Upper lobe of right lung (tissue), 1 donor: ENCODE measurements around the gene CCDC187. TPM values are rescaled to one million over a fixed set of nuclear protein-coding genes. Genes with fewer than 3 reads are reported as not detected.
"Not testable (repeated sequence)": the region's sequence is repeated elsewhere in the genome, so short reads cannot be mapped to it uniquely, and the experiment has no call there.

ENCODE experiments used
- ATAC-seq: fragments of 200-7000 bp; cut with Tn5 transposase; one replicate; pipeline ENCODE4 v1.9.1; 2020; ENCODE audit warnings: mild to moderate bottlenecking, moderate library complexity
- DNase-seq: peaks from one replicate; pipeline ENCODE4 v3.0.0-alpha.2; 2020
- H3K27ac ChIP-seq: fragments of 200-600 bp; one replicate; pipeline ENCODE4 v1.8.0; 2022
- H3K27me3 ChIP-seq: fragments of 200-600 bp; one replicate; pipeline ENCODE4 v1.8.0; 2022; ENCODE audit warnings: mild to moderate bottlenecking
- H3K36me3 ChIP-seq: fragments of 200-600 bp; one replicate; pipeline ENCODE4 v1.8.0; 2022
- H3K4me1 ChIP-seq: fragments of 200-600 bp; one replicate; pipeline ENCODE4 v1.8.0; 2022
- H3K4me3 ChIP-seq: fragments of 200-600 bp; one replicate; pipeline ENCODE4 v1.8.0; 2022; ENCODE audit warnings: mild to moderate bottlenecking
- H3K9me3 ChIP-seq: fragments of 200-600 bp; one replicate; pipeline ENCODE4 v1.8.0; 2022
- intact Hi-C: fragments of 100-400 bp; cut with DNase I; formaldehyde crosslinking; loops from one replicate; pipeline ENCODE4 v1.11.0; 2022
- total RNA-seq: library from RNA; stranded (reverse); fragmentation: NEBNext Ultra II Directional; extraction: Animal tissue kit (Norgen Biotek cat#: 25700); gene quantifications from one replicate; pipeline ENCODE4 v1.2.1, GENCODE V29; 2021
- TF ChIP-seq, protein P1 (sequence below): fragments of 200-600 bp; IDR thresholded peaks from one replicate; pipeline ENCODE4 v1.8.0; 2022; ENCODE audit warnings: antibody characterized with exemption
- donor health status: DM: no; HTN: yes; CAD: no; lungs with severe emphysema.

The CCDC187 gene
- total RNA-seq, 1 donor from 2014 or later = 0.09 TPM

DNA sequence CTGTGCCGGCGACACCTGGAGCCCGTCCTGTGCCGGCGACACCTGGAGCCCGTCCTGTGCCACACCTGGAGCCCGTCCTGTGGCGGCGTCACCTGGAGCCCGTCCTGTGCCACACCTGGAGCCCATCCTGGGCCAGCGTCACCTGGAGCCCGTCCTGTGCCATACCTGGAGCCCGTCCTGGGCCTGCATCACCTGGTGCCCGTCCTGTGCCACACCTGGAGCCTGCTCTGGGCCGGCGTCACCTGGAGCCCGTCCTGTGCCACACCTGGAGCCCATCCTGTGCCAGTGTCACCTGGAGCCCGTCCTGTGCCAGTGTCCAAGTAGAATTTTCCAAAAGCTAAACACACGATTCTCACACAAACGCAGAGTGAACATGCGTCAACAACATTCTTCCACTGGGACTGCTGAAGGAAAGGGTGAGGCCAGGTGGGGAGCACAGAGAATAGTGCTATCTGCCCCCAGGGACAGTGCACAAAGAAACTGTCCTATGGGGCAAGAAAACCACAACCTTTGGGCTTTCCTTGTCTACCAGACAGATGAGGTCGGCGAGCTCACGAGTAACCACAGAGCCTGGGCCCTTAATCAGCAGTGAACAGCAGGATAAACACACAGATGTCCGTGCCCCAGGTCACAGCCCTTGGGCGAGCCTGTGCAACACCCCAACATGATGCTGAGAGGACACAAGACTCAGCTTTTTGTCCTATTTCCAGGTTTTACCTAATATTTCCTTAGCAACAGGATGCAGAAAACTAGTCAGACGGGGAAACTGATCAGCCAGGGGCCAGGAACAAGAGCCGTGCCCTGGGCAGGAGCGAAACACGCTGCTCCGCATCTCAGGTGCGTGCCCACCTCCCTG is 66.2 kb downstream of the CCDC187 start:
- H3K36me3 ChIP-seq = peaks cover 6% of the 10 kb centered on the region
- no peak overlapping the region for H3K27ac ChIP-seq
- peaks cover 5% of the 10 kb centered on the region for H3K4me1 ChIP-seq
- intact Hi-C loops = no loop called here
- H3K4me3 ChIP-seq = no peak overlapping the region
- TF ChIP-seq, protein P1, sequence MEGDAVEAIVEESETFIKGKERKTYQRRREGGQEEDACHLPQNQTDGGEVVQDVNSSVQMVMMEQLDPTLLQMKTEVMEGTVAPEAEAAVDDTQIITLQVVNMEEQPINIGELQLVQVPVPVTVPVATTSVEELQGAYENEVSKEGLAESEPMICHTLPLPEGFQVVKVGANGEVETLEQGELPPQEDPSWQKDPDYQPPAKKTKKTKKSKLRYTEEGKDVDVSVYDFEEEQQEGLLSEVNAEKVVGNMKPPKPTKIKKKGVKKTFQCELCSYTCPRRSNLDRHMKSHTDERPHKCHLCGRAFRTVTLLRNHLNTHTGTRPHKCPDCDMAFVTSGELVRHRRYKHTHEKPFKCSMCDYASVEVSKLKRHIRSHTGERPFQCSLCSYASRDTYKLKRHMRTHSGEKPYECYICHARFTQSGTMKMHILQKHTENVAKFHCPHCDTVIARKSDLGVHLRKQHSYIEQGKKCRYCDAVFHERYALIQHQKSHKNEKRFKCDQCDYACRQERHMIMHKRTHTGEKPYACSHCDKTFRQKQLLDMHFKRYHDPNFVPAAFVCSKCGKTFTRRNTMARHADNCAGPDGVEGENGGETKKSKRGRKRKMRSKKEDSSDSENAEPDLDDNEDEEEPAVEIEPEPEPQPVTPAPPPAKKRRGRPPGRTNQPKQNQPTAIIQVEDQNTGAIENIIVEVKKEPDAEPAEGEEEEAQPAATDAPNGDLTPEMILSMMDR = no peak
- DNase-seq (no peak), ATAC-seq (no peak)
- H3K27me3 ChIP-seq = no peaks in the 10 kb centered on the region
- no peaks in the 10 kb centered on the region for H3K9me3 ChIP-seq

DNA sequence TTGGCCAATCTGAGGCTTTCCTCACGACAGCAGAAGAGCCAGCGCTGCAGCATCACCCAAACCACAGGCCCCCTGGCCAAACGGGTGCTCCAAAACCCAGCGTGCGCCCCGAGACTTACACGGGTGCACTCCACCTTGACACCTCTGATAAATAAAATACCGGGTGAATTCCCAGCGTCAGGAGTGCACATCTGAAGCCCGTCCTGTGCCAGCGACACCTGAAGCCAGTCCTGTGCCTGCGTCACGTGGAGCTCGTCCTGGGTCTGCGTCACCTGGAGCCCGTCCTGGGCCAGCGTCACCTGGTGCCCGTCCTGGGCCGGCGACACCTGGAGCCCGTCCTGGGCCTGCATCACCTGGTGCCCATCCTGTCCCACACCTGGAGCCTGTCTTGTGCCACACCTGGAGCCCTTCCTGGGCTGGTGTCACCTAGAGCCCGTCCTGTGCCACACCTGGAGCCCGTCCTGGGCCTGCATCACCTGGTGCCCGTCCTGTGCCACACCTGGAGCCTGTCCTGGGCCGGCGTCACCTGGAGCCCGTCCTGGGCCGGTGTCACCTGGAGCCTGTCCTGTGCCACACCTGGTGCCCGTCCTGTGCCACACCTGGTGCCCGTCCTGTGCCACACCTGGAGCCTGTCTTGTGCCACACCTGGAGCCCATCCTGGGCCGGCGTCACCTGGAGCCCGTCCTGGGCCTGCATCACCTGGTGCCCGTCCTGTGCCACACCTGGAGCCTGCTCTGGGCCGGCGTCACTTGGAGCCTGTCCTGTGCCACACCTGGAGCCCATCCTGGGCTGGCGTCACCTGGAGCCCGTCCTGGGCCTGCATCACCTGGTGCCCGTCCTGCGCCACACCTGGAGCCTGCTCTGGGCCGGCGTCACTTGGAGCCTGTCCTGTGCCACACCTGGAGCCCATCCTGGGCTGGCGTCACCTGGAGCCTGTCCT is 67.2 kb downstream of the CCDC187 start:
- H3K9me3 ChIP-seq, H3K27me3 ChIP-seq, DNase-seq, H3K36me3 ChIP-seq, H3K4me1 ChIP-seq, intact Hi-C loops, H3K27ac ChIP-seq, H3K4me3 ChIP-seq, ATAC-seq: not testable (repeated sequence)

DNA sequence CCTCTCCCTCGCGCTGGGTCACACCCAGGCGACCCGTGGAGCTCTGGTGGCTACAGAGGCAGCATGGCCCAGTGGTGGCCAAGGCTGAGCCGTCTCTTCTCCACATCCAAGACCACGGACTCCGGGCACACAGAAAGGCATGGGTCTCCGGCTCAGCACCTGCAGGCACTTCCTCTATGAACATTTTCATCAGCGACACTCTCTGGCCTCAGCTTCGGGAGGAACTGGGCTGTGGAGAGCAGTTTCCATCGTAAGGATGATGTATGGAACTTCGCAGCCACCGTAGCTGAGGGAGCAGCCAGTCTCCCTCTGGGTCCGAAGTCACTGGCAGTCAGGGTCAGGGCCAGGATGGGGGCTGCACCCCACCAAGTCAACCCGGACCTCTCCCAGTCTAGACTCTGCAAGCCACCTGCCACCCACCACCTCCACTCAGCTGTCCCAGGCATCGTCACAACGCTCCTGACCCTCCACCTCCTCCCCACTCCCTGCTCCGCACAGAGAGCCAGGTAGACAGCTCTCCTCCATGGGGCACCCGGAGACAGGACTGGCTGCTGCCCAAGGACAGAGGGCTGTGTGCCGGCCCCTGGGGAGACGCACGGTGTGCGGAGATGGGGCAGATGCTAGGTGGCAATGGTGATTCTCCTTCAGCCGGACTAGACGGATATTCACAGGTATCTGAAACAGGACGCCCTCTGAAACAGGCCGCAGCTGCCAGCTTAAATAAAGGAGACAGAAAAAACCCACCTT is 68.0 kb downstream of the CCDC187 start:
- TF ChIP-seq, protein P1 = no peak
- ATAC-seq (no peak), DNase-seq (no peak)
- Histone ChIP-seq H3K27ac (no peak overlapping the region), H3K9me3 (no peaks in the 10 kb centered on the region), H3K27me3 (no peaks in the 10 kb centered on the region), H3K4me1 (peaks cover 5% of the 10 kb centered on the region), H3K4me3 (no peak overlapping the region), H3K36me3 (peaks cover 6% of the 10 kb centered on the region)
- intact Hi-C loops = no loop called here

DNA sequence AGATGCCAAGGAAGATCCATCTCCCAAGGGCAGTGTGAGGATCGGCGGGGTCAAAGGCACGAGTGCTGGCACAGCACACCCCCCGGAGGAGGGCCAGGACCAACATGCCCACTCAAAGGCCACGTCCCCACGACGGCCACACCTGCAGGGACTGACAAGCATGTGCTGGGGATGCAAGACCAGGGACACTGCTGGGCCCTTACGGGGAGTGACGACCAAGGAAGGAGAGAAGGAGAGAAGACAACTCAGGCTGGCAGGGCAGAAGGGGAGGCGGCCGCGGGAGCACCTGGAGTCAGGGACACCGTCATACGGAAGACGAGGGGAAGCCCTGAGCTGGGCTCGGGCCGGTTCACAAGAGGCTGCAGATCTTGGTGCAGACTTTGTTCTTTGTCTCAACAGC is 68.7 kb downstream of the CCDC187 start:
- DNase-seq = no peak
- no peak for ATAC-seq
- Histone ChIP-seq H3K9me3 (no peaks in the 10 kb centered on the region), H3K36me3 (peaks cover 6% of the 10 kb centered on the region), H3K4me1 (peaks cover 5% of the 10 kb centered on the region), H3K4me3 (no peak overlapping the region), H3K27ac (no peak overlapping the region), H3K27me3 (no peaks in the 10 kb centered on the region)
- TF ChIP-seq, protein P1 = no peak
- intact Hi-C loops = no loop called here

DNA sequence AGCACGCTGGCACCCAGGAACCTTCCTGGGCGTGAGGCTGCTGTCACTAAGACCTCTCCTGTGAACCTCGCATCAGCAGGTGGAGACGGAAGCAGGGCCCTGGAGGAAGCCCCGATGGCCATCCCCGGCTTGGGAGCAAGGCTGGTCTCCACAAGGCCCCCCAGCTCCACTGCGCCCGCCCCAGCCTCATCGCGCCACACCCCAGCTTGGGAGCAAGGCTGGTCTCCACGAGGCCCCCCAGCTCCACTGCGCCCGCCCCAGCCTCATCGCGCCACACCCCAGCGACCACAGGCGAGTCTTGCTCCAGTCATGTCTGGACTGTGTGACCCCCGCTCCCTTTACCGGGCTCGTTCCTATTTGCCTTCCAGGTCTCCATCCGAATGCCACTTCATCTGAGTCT is 69.3 kb downstream of the CCDC187 start:
- H3K36me3 ChIP-seq = peaks cover 6% of the 10 kb centered on the region
- DNase-seq (no peak), ATAC-seq (peak; percentile 15)
- H3K27me3 ChIP-seq = no peaks in the 10 kb centered on the region
- TF ChIP-seq, protein P1 = no peak
- no peak overlapping the region for H3K4me3 ChIP-seq
- intact Hi-C loops = no loop called here
- H3K4me1 ChIP-seq = peaks cover 4% of the 10 kb centered on the region
- no peak overlapping the region for H3K27ac ChIP-seq
- H3K9me3 ChIP-seq = no peaks in the 10 kb centered on the region
